ENCODE results near the gene OR10Z1. TPM values are rescaled to one million over a fixed set of nuclear protein-coding genes. Genes with fewer than 3 reads are reported as not detected.

The OR10Z1 gene
- total RNA-seq, 4 donors from 2014 or later: not detected

- TF ChIP-seq EP300 (IDR thresholded peaks at IDR 0.05) (no peak), POLR2AphosphoS5 (IDR thresholded peaks at IDR 0.05) (no peak), CTCF (IDR thresholded peaks at IDR 0.05) (no peak), POLR2A (IDR thresholded peaks at IDR 0.05; ENCODE audit: low read depth) (no peak)
- H3K27ac ChIP-seq (replicated peaks in 1 of 4): no peak overlapping the region
Measured at GRCh38 chr1:158654086-158654485, 49.0 kb downstream of the OR10Z1 start.

GRCh38 chr1:158654571-158654970, 49.5 kb downstream of the OR10Z1 start:
- no peak overlapping the region for H3K4me3 ChIP-seq
- H3K36me3 ChIP-seq: no peaks in the 10 kb centered on the region
- WGBS: 61% methylated on average over 6 of the region's 6 CpGs
- TF ChIP-seq EP300 (IDR thresholded peaks at IDR 0.05) (no peak), CTCF (IDR thresholded peaks at IDR 0.05) (no peak), POLR2A (IDR thresholded peaks at IDR 0.05; ENCODE audit: low read depth) (no peak), POLR2AphosphoS5 (IDR thresholded peaks at IDR 0.05) (no peak)
- no peak overlapping the region for H3K27ac ChIP-seq (replicated peaks in 1 of 4)
- DNase-seq (ENCODE audit: extremely low spot score): no peak
- intact Hi-C loops (cut with DNase I): no loop called here
- H3K9me3 ChIP-seq: no peaks in the 10 kb centered on the region
- no peaks in the 10 kb centered on the region for H3K27me3 ChIP-seq
- H3K4me1 ChIP-seq: no peaks in the 10 kb centered on the region

More at GRCh38 chr1:158654086-158654485, 49.0 kb downstream of the OR10Z1 start:
- intact Hi-C loops (cut with DNase I): no loop called here
- no peak for DNase-seq (ENCODE audit: extremely low spot score)
- Histone ChIP-seq H3K27me3 (no peaks in the 10 kb centered on the region), H3K9me3 (no peaks in the 10 kb centered on the region), H3K36me3 (no peaks in the 10 kb centered on the region), H3K4me1 (no peaks in the 10 kb centered on the region), H3K4me3 (no peak overlapping the region)

Other genes starting within 250 kb of the OR10Z1 start
- not detected for gene OR10T2, start 205.8 kb upstream of the OR10Z1 start, total RNA-seq
- not detected for gene OR10K2, start 179.0 kb upstream of the OR10Z1 start, total RNA-seq
- not detected for gene OR10K1, start 143.4 kb upstream of the OR10Z1 start, total RNA-seq
- not detected for gene OR10R2, start 133.0 kb upstream of the OR10Z1 start, total RNA-seq
- not detected for gene OR6Y1, start 50.9 kb upstream of the OR10Z1 start, total RNA-seq
- gene OR6P1, start 34.7 kb upstream of the OR10Z1 start, total RNA-seq: not detected
- not detected for gene OR10X1, start 25.4 kb upstream of the OR10Z1 start, total RNA-seq
- gene SPTA1, start 81.4 kb downstream of the OR10Z1 start, total RNA-seq: 1 to 10 TPM in 1 of 4 donors, under 1 TPM in 2, not detected in 1; 0.06 to 2.5 (median 0.33) TPM
- not detected for gene OR6K2, start 95.4 kb downstream of the OR10Z1 start, total RNA-seq
- not detected for gene OR6K3, start 115.5 kb downstream of the OR10Z1 start, total RNA-seq
- gene OR6K6, start 149.5 kb downstream of the OR10Z1 start, total RNA-seq: not detected
- gene OR6N1, start 166.9 kb downstream of the OR10Z1 start, total RNA-seq: not detected
- gene OR6N2, start 175.9 kb downstream of the OR10Z1 start, total RNA-seq: not detected
- gene MNDA, start 226.1 kb downstream of the OR10Z1 start, total RNA-seq: 10 to 100 TPM in 1 of 4 donors, 1 to 10 TPM in 3; 2.1 to 19.7 (median 3.2) TPM

Measured in esophagus muscularis mucosa (tissue), 4 donors.